Keratinocyte (primary cell): ENCODE measurements around the gene HCRTR1. TPM values are rescaled to one million over a fixed set of nuclear protein-coding genes. Genes with fewer than 3 reads are reported as not detected.

Experiments used
- DNase-seq: peaks from one replicate; pipeline ENCODE4 v3.0.0-alpha.2; 2011; ENCODE audit warnings: low read depth, missing footprints, low spot score
- FAIRE-seq: peaks from 2 replicates; lab custom pipeline; 2011; peaks lifted over from hg19 to GRCh38; lab: Jason Lieb, UNC
- H2AFZ ChIP-seq: 2 replicates; pipeline ENCODE4 v1.6.0; 2012; ENCODE audit warnings: low read length, control low read depth, inconsistent platforms; ENCODE audit not compliant: control insufficient read depth
- H3K27ac ChIP-seq: 2 replicates; pipeline ENCODE4 v1.5.1; 2011; ENCODE audit warnings: low read length; ENCODE audit not compliant: control insufficient read depth, insufficient read depth
- H3K27me3 ChIP-seq: 3 replicates; pipeline ENCODE4 v1.6.0; 2011; ENCODE audit warnings: low read length; ENCODE audit not compliant: control insufficient read depth, insufficient read depth; ENCODE audit errors: extremely low read depth
- H3K36me3 ChIP-seq, 2 experiments: 2 replicates in 1 of 2; 3 replicates in 1 of 2; pipeline ENCODE4 v1.5.1; 2011; ENCODE audit warnings: low read length in 2 of 2, mild to moderate bottlenecking in 1 of 2; ENCODE audit not compliant: control insufficient read depth in 2 of 2, insufficient read depth in 2 of 2; ENCODE audit errors: extremely low read depth in 1 of 2
- H3K4me1 ChIP-seq: 3 replicates; pipeline ENCODE4 v1.5.1; 2011; ENCODE audit warnings: low read length; ENCODE audit not compliant: control insufficient read depth, insufficient read depth; ENCODE audit errors: extremely low read depth
- H3K4me2 ChIP-seq: 3 replicates; pipeline ENCODE4 v1.6.0; 2011; ENCODE audit warnings: low read depth, low read length; ENCODE audit not compliant: control insufficient read depth, insufficient read depth; ENCODE audit errors: extremely low read depth
- H3K4me3 ChIP-seq, 3 experiments: fragments of 200-600 bp in 1 of 3; sonication (generic) in 1 of 3; 2 replicates in 2 of 3; 3 replicates in 1 of 3; pipeline ENCODE4 v1.5.1; 2011 to 2016; ENCODE audit warnings: low read length in 3 of 3, mild to moderate bottlenecking in 3 of 3, control low read depth in 2 of 3, inconsistent platforms in 1 of 3, low read depth in 1 of 3, mixed read lengths in 1 of 3, mixed run types in 1 of 3, moderate library complexity in 1 of 3; ENCODE audit not compliant: control insufficient read depth in 2 of 3, insufficient read depth in 2 of 3; ENCODE audit errors: extremely low read depth in 1 of 3
- H3K79me2 ChIP-seq: 2 replicates; pipeline ENCODE4 v1.6.0; 2012; ENCODE audit warnings: low read length; ENCODE audit not compliant: control insufficient read depth, insufficient read depth
- H3K9ac ChIP-seq: 3 replicates; pipeline ENCODE4 v1.6.0; 2011; ENCODE audit warnings: low read length; ENCODE audit not compliant: control insufficient read depth, insufficient read depth; ENCODE audit errors: extremely low read depth
- H3K9me1 ChIP-seq: 3 replicates; pipeline ENCODE4 v1.6.0; 2011; ENCODE audit warnings: low read length; ENCODE audit not compliant: control insufficient read depth, insufficient read depth; ENCODE audit errors: extremely low read depth
- H3K9me3 ChIP-seq: 2 replicates; pipeline ENCODE4 v1.5.1; 2012; ENCODE audit warnings: low read depth, low read length; ENCODE audit not compliant: control insufficient read depth
- H4K20me1 ChIP-seq: 3 replicates; pipeline ENCODE4 v1.6.0; 2011; ENCODE audit warnings: low read length; ENCODE audit not compliant: control insufficient read depth, insufficient read depth; ENCODE audit errors: extremely low read depth
- EZH2 ChIP-seq: IDR thresholded peaks from one replicate; pipeline ENCODE4 v1.6.1; 2012; ENCODE audit warnings: inconsistent platforms, mild to moderate bottlenecking, low read length, moderate library complexity
- dilution Hi-C: fragments of 300-500 bp; cut with MboI; formaldehyde crosslinking; loops from one replicate; pipeline ENCODE4 v1.7.0; 2020; ENCODE audit warnings: low sequenced_read_pairs; ENCODE audit not compliant: extremely low pct_ligation_motif_present
- polyA plus RNA-seq, 5 experiments: library from polyadenylated mRNA; depleted of rRNA in 3 of 5; stranded (reverse) in 3 of 5; stranded (forward) in 1 of 5; unstranded in 1 of 5; fragments of >200 nt; gene quantifications; 1 replicate in 1 of 5; 2 replicates in 3 of 5; 3 replicates in 1 of 5; pipeline versions ENCODE4 v1.2.1 to v1.2.3, GENCODE V29; 2011 to 2012; ENCODE audit warnings: missing spikeins in 2 of 5, low read depth in 1 of 5, low replicate concordance in 1 of 5
- TF ChIP-seq, protein P1 (sequence below), 3 experiments: IDR thresholded peaks in 1 of 3; conservative IDR thresholded peaks in 1 of 3; optimal IDR thresholded peaks in 1 of 3; 2 replicates in 2 of 3; 3 replicates in 1 of 3; pipeline versions ENCODE3 to v1.5.1; 2011; ENCODE audit warnings: low read length in 3 of 3, mild to moderate bottlenecking in 3 of 3, moderate library complexity in 2 of 3, control low read depth in 1 of 3, inconsistent platforms in 1 of 3; ENCODE audit not compliant: insufficient read depth in 2 of 3; ENCODE audit errors: extremely low read depth in 1 of 3

HCRTR1 gene
- polyA plus RNA-seq, 1 donor (not counting 4 experiments of a cell fraction or from before 2014, with no cell fraction given): not detected

DNA sequence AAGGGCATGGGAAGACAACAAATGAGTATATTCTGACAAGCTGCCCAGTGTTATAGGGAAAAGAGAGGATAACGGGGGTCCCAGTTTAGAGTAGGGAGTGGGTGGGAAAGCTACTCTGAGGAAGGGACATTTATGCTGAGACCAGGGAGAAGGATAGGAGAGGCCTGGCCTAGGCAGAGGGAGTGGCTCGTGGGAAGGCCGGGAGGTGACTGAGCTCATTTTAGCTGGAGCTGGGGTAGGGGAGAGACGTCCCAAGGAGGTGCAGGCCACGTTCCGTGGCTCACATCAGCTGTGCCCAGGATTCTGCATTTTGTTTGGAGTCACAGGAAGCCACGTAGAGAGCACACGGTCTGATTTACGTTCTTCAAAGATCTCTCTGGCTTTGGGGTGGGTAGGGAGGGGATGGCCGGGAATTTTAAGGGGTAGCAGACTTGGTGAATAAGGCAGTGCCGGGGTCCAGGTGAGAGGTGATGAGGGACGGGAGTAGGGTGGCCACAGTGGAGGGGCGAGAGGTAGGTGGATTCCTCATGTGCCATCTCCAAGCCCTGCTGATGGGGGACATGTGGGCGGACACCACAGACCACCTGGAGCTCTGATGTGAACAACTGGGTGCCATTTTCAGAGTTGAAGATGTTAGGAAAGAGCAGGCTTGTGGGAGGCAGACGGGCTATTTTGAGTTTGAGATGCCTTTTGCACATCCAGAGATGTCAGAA is 36.4 kb upstream of the HCRTR1 start:
- H3K4me2 ChIP-seq: peak overlapping the region; percentile 23
- no peaks in the 10 kb centered on the region for H3K9me3 ChIP-seq
- TF ChIP-seq, protein P1, sequence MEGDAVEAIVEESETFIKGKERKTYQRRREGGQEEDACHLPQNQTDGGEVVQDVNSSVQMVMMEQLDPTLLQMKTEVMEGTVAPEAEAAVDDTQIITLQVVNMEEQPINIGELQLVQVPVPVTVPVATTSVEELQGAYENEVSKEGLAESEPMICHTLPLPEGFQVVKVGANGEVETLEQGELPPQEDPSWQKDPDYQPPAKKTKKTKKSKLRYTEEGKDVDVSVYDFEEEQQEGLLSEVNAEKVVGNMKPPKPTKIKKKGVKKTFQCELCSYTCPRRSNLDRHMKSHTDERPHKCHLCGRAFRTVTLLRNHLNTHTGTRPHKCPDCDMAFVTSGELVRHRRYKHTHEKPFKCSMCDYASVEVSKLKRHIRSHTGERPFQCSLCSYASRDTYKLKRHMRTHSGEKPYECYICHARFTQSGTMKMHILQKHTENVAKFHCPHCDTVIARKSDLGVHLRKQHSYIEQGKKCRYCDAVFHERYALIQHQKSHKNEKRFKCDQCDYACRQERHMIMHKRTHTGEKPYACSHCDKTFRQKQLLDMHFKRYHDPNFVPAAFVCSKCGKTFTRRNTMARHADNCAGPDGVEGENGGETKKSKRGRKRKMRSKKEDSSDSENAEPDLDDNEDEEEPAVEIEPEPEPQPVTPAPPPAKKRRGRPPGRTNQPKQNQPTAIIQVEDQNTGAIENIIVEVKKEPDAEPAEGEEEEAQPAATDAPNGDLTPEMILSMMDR (optimal IDR thresholded peaks at IDR 0.05 in 1 of 3, IDR thresholded peaks at IDR 0.05 in 1 of 3, conservative IDR thresholded peaks at IDR 0.05 in 1 of 3; ENCODE audit: extremely low read depth in 1 of 3, insufficient read depth in 2 of 3, low read length in 3 of 3): no peak
- TF ChIP-seq EZH2: no peak
- no peak overlapping the region for H3K9ac ChIP-seq
- H3K4me3 ChIP-seq: no peak overlapping the region
- dilution Hi-C loops: no loop called here
- H2AFZ ChIP-seq: no peak overlapping the region
- no peaks in the 10 kb centered on the region for H3K27me3 ChIP-seq
- peaks cover 54% of the 10 kb centered on the region for H3K4me1 ChIP-seq
- no peak overlapping the region for H3K27ac ChIP-seq
- H3K79me2 ChIP-seq: peaks cover 65% of the 10 kb centered on the region
- H3K36me3 ChIP-seq: peaks cover 48 to 49% of the 10 kb centered on the region in 2 experiments
- H3K9me1 ChIP-seq: peaks cover 5% of the 10 kb centered on the region
- FAIRE-seq: no peak
- DNase-seq: no peak
- peaks cover 35% of the 10 kb centered on the region for H4K20me1 ChIP-seq

DNA sequence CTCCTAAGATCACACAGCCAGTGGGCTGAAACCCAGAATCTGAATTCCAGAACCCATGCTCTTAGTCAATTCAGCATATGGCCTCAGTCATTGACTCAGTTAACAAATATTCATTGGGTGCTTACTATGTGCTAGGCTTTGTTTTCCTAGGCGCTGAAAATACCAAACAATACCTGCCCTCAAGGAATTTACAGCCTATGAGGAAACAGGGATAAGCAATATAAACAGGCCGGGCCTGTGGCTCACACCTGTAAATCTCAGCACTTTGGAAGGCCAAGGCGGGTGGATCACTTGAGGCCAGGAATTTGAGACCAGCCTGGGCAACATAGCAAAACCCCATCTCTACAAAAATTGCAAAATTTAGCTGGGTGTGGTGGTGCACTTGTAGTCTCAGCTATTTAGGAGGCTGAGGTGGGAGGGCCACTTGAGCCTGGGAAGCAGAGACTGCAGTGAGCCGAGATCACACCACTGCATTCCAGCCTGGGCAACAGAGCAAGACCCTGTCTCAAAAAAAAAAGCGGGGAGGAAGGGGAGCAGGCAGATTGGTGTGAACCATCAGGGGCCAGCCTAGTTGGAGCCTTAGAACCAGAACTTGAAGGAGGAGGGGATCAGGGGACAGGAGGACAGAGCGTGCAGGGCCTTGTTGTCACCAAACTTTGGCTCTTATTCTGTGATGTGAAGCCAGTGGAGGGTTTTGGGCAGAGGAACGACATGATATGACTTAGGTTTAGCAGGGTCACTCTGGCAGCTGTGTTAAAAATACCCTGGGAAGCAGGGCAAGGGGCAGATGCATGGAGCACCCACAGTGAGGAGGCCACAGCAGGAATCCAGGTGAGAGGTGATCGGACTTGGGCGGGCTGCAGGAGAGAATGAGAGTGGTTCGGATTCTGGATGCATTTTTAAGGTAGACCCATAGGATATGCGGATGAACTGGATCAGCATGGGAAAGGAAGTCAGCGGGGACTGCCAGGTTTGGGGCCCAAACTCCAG is 35.4 kb upstream of the HCRTR1 start:
- Histone ChIP-seq H3K4me2 (peak overlapping the region; percentile 23), H3K27me3 (no peaks in the 10 kb centered on the region), H3K27ac (peak overlapping the region; percentile 17), H3K9ac (no peak overlapping the region), H3K79me2 (peaks cover 54% of the 10 kb centered on the region), H3K9me3 (no peaks in the 10 kb centered on the region), H3K36me3 (peaks cover 54 to 56% of the 10 kb centered on the region in 2 experiments), H4K20me1 (peaks cover 38% of the 10 kb centered on the region), H3K9me1 (peaks cover 5% of the 10 kb centered on the region), H2AFZ (no peak overlapping the region), H3K4me3 (no peak overlapping the region), H3K4me1 (peaks cover 53% of the 10 kb centered on the region)
- FAIRE-seq: no peak
- dilution Hi-C loops: no loop called here
- TF ChIP-seq, protein P1 (optimal IDR thresholded peaks at IDR 0.05 in 1 of 3, IDR thresholded peaks at IDR 0.05 in 1 of 3, conservative IDR thresholded peaks at IDR 0.05 in 1 of 3; ENCODE audit: extremely low read depth in 1 of 3, insufficient read depth in 2 of 3, low read length in 3 of 3): no peak
- no peak for TF ChIP-seq EZH2
- DNase-seq: peak; percentile 66
